ENCODE measurements around the gene KCNH2. TPM values are rescaled to one million over a fixed set of nuclear protein-coding genes. Genes with fewer than 3 reads are reported as not detected.
A peak's percentile ranks its signal among the peaks of the same experiment; 100 is the strongest.

Gene KCNH2
- total and polyA plus RNA-seq, 2 donors (not counting 1 experiment from before 2014, with no cell fraction given), result 0.86 to 2.7 TPM

GRCh38 chr7:150983893-150984368 lies 5.8 kb upstream of the KCNH2 start:
- 11% methylated on average over 2 of the region's 2 CpGs for WGBS (ENCODE audit: insufficient coverage)
- H3K4me3 Mint-ChIP-seq, result no peak overlapping the region
- H3K4me1 Mint-ChIP-seq, result peaks cover 14% of the 10 kb centered on the region
- H3K9me3 ChIP-seq (ENCODE audit: control extremely low read depth in 1 of 3, control insufficient read depth in 2 of 3, insufficient read depth in 1 of 3, low read length in 2 of 3), result peaks cover 0 to 5% (median 0%) of the 10 kb centered on the region in 3 donors
- POLR2A ChIA-PET, result no interaction called here
- no peak overlapping the region for H3K27ac Mint-ChIP-seq
- no peak overlapping the region for H3K9ac ChIP-seq (ENCODE audit: low read length)
- TF ChIP-seq EZH2 (IDR thresholded peaks at IDR 0.05; ENCODE audit: borderline replicate concordance, insufficient read depth, low read depth, low read length, poor library complexity, severe bottlenecking), result no peak
- no peak for TF ChIP-seq CTCF (IDR thresholded peaks at IDR 0.05)
- DNase-seq (peak; percentile 61), ATAC-seq (ENCODE audit: low read depth) (no peak)
- H3K4me2 ChIP-seq (replicated peaks; ENCODE audit: low read depth, low read length, poor library complexity, severe bottlenecking), result no peak overlapping the region
- H3K27me3 Mint-ChIP-seq, result peaks cover 59% of the 10 kb centered on the region
- no peak overlapping the region for H3K27ac ChIP-seq (ENCODE audit: low read length in 2 of 2)
- no peaks in the 10 kb centered on the region for H4K20me1 ChIP-seq (ENCODE audit: control insufficient read depth, insufficient read depth, low read length, poor library complexity, severe bottlenecking)
- peaks cover 0 to 61% (median 13%) of the 10 kb centered on the region in 4 experiments for H3K27me3 ChIP-seq (replicated peaks in 1 of 4; ENCODE audit: control extremely low read depth in 1 of 4, control insufficient read depth in 3 of 4, insufficient read depth in 4 of 4, low read length in 3 of 4)
- peaks cover 10% of the 10 kb centered on the region in 2 donors for H3K4me1 ChIP-seq (ENCODE audit: control insufficient read depth in 2 of 2, insufficient read depth in 2 of 2, low read length in 2 of 2)
- intact Hi-C loops (cut with micrococcal nuclease), result loop anchor here (1.0 to 10.0 kb wide), 2 partner anchors 10 to 209 kb away; no protein-coding TSS in a partner anchor
- H3K79me2 ChIP-seq (ENCODE audit: control insufficient read depth, insufficient read depth, low read length), result no peaks in the 10 kb centered on the region
- H2AFZ ChIP-seq (ENCODE audit: insufficient read depth, low read depth, low read length, poor library complexity, severe bottlenecking), result no peak overlapping the region
- no peak overlapping the region for H3K4me3 ChIP-seq (ENCODE audit: control extremely low read depth in 1 of 5, extremely low read depth in 1 of 5, insufficient read depth in 1 of 5, low read depth in 2 of 5, low read length in 4 of 5)
- CTCF ChIA-PET, result interaction anchor here (1.0 to 4.4 kb wide), 10 partner anchors 9 to 535 kb away, joined by 3 to 39 read pairs (median 6); no protein-coding TSS in a partner anchor
- H3K9me3 Mint-ChIP-seq (ENCODE audit: insufficient read depth), result no peaks in the 10 kb centered on the region
- no peaks in the 10 kb centered on the region for H3K36me3 ChIP-seq (replicated peaks in 1 of 2; ENCODE audit: control extremely low read depth in 1 of 2, control insufficient read depth in 1 of 2, extremely low read depth in 1 of 2, insufficient read depth in 2 of 2, low read length in 1 of 2)

DNA sequence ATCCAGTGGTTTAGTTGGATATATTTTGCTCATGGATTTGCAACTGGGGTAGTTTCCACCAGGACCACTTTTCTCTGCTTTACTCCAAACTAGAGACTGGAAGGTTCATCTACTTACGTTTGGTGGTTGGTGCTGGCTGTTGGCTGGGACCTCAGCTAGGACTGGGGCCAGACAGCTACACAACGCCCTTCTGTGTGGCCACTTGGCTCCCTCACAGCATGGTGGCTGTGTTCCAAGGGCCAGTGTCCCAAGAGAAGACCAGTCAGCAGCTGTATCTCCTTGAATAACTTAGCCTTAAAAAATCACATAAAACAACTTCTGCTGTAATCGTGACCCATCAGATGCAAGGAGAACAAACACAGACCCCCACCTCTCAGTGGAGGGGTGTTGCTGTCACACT lies 4.2 kb upstream of the KCNH2 start:
- H3K36me3 ChIP-seq (replicated peaks in 1 of 2; ENCODE audit: control extremely low read depth in 1 of 2, control insufficient read depth in 1 of 2, extremely low read depth in 1 of 2, insufficient read depth in 2 of 2, low read length in 1 of 2), result no peaks in the 10 kb centered on the region
- Mint-ChIP-seq H3K9me3 (ENCODE audit: insufficient read depth) (no peaks in the 10 kb centered on the region), H3K27ac (no peak overlapping the region), H3K4me3 (no peak overlapping the region), H3K4me1 (peaks cover 14% of the 10 kb centered on the region), H3K27me3 (peaks cover 51% of the 10 kb centered on the region)
- TF ChIP-seq EZH2 (IDR thresholded peaks at IDR 0.05; ENCODE audit: borderline replicate concordance, insufficient read depth, low read depth, low read length, poor library complexity, severe bottlenecking) (no peak), CTCF (IDR thresholded peaks at IDR 0.05) (no peak)
- CTCF ChIA-PET, result no interaction called here
- peaks cover 0 to 56% (median 16%) of the 10 kb centered on the region in 4 experiments for H3K27me3 ChIP-seq (replicated peaks in 1 of 4; ENCODE audit: control extremely low read depth in 1 of 4, control insufficient read depth in 3 of 4, insufficient read depth in 4 of 4, low read length in 3 of 4)
- ATAC-seq (ENCODE audit: low read depth), result no peak
- DNase-seq, result no peak
- H3K4me1 ChIP-seq (ENCODE audit: control insufficient read depth in 2 of 2, insufficient read depth in 2 of 2, low read length in 2 of 2), result peaks cover 10 to 11% of the 10 kb centered on the region in 2 donors
- H3K9me3 ChIP-seq (ENCODE audit: control extremely low read depth in 1 of 3, control insufficient read depth in 2 of 3, insufficient read depth in 1 of 3, low read length in 2 of 3), result peaks cover 0 to 9% (median 0%) of the 10 kb centered on the region in 3 donors
- no peak overlapping the region for H3K9ac ChIP-seq (ENCODE audit: low read length)
- H4K20me1 ChIP-seq (ENCODE audit: control insufficient read depth, insufficient read depth, low read length, poor library complexity, severe bottlenecking), result no peaks in the 10 kb centered on the region
- no peak overlapping the region for H3K4me3 ChIP-seq (ENCODE audit: control extremely low read depth in 1 of 5, extremely low read depth in 1 of 5, insufficient read depth in 1 of 5, low read depth in 2 of 5, low read length in 4 of 5)
- H3K79me2 ChIP-seq (ENCODE audit: control insufficient read depth, insufficient read depth, low read length), result no peaks in the 10 kb centered on the region
- POLR2A ChIA-PET, result no interaction called here
- H3K27ac ChIP-seq (ENCODE audit: low read length in 2 of 2), result no peak overlapping the region
- WGBS (ENCODE audit: insufficient coverage), result no CpG with 5 or more reads among the region's 3 CpGs
- intact Hi-C loops (cut with micrococcal nuclease), result loop anchor here (10.0 kb wide), 1 partner anchor 208 kb away; no protein-coding TSS in a partner anchor
- no peak overlapping the region for H2AFZ ChIP-seq (ENCODE audit: insufficient read depth, low read depth, low read length, poor library complexity, severe bottlenecking)
- H3K4me2 ChIP-seq (replicated peaks; ENCODE audit: low read depth, low read length, poor library complexity, severe bottlenecking), result no peak overlapping the region
